CD4-positive, alpha-beta T cell treated with Interleukin-10 for 1 hour (primary cell): ENCODE measurements around the gene TGFB1I1.
"Not testable (repeated sequence)": the region's sequence is repeated elsewhere in the genome, so short reads cannot be mapped to it uniquely, and the experiment has no call there.

Experiments
- DNase-seq: peaks from one replicate; pipeline ENCODE4 v3.0.0-alpha.2; 2020

The TGFB1I1 gene

GRCh38 chr16:31472709-31473203 is 804 bp downstream of the TGFB1I1 start:
- DNase-seq = peak; percentile 59

- DNase-seq = no peak
Measured at GRCh38 chr16:31473264-31473984, 1.5 kb downstream of the TGFB1I1 start.

- no peak for DNase-seq
Measured at GRCh38 chr16:31474173-31474714, 2.3 kb downstream of the TGFB1I1 start.

GRCh38 chr16:31474773-31475738 is 3.1 kb downstream of the TGFB1I1 start:
- no peak for DNase-seq

GRCh38 chr16:31475946-31476302 is 4.0 kb downstream of the TGFB1I1 start:
- DNase-seq = peak; percentile 29

- DNase-seq = peak; percentile 92
Measured at GRCh38 chr16:31476303-31477219, 4.6 kb downstream of the TGFB1I1 start.

GRCh38 chr16:31477220-31478216 is 5.6 kb downstream of the TGFB1I1 start:
- peak; percentile 44 for DNase-seq

GRCh38 chr16:31478956-31479355 is 7.0 kb downstream of the TGFB1I1 start:
- DNase-seq = no peak

GRCh38 chr16:31479751-31480150 is 7.8 kb downstream of the TGFB1I1 start:
- DNase-seq = no peak

- no peak for DNase-seq
Measured at GRCh38 chr16:31480851-31481536, 9.0 kb downstream of the TGFB1I1 start.

GRCh38 chr16:31483081-31483480 is 11.1 kb downstream of the TGFB1I1 start, which contains the start of gene SLC5A2:
Gene SLC5A2, plus strand, starts transcription at chr16:31483123. Its CDS starts 14 bp downstream, at chr16:31483137.
- no peak for DNase-seq

GRCh38 chr16:31484048-31484447 is 12.1 kb downstream of the TGFB1I1 start:
- not testable (repeated sequence) for DNase-seq

GRCh38 chr16:31484491-31485171 is 12.7 kb downstream of the TGFB1I1 start:
- no peak for DNase-seq

GRCh38 chr16:31485571-31485970 is 13.6 kb downstream of the TGFB1I1 start:
- no peak for DNase-seq

GRCh38 chr16:31486045-31486444 is 14.1 kb downstream of the TGFB1I1 start:
- no peak for DNase-seq

GRCh38 chr16:31487071-31487719 is 15.2 kb downstream of the TGFB1I1 start:
- no peak for DNase-seq

- peak; percentile 84 for DNase-seq
Measured at GRCh38 chr16:31487720-31488467, 15.9 kb downstream of the TGFB1I1 start.
